C4-2B (cell line): Measurements from ENCODE around the gene C5orf24.

Source experiments
- CTCF ChIP-seq: fragments of 450-650 bp; conservative IDR thresholded peaks from 2 replicates; pipeline ENCODE4 v1.5.1; 2017; ENCODE audit warnings: mild to moderate bottlenecking
- ZFX ChIP-seq: fragments of 450-650 bp; IDR thresholded peaks from 2 replicates; pipeline ENCODE4 v1.6.1; 2017

- no peak for TF ChIP-seq CTCF
- no peak for TF ChIP-seq ZFX
Measured at GRCh38 chr5:134844252-134844651, 1.5 kb upstream of the C5orf24 start.
